ENCODE results near the gene ABAT.

GRCh38 chr16:8727857-8728618 lies 53.6 kb downstream of the ABAT start:
- TF ChIP-seq CTCF (IDR thresholded peaks at IDR 0.05): no peak
- TF ChIP-seq POLR2A (IDR thresholded peaks at IDR 0.05): no peak
- no peak for TF ChIP-seq POLR2AphosphoS5 (IDR thresholded peaks at IDR 0.05)
